HepG2 (cell line): ENCODE data around the gene LSM8. TPM values are rescaled to one million over a fixed set of nuclear protein-coding genes. Genes with fewer than 3 reads are reported as not detected.
A peak's percentile ranks its signal among the peaks of the same experiment; 100 is the strongest.

ENCODE experiments used
- ATM ChIP-seq: fragments of 450-650 bp; IDR thresholded peaks from 2 replicates; pipeline ENCODE4 v1.7.1; 2017; ENCODE audit warnings: mild to moderate bottlenecking, borderline replicate concordance
- KDM2A ChIP-seq: sonication (generic); formaldehyde crosslinking; IDR thresholded peaks from 2 replicates; pipeline ENCODE4 v1.4.0; 2020; ENCODE audit warnings: low read depth, missing genetic modification reagents, borderline replicate concordance
- KDM5A ChIP-seq: fragments of 200-600 bp; sonication (generic); IDR thresholded peaks from 2 replicates; pipeline ENCODE4 v1.7.0; 2018; ENCODE audit warnings: antibody characterized with exemption, mild to moderate bottlenecking, low read length, borderline replicate concordance
- KLF16 ChIP-seq, 2 experiments: sonication (generic) in 1 of 2; formaldehyde crosslinking in 1 of 2; IDR thresholded peaks; 2 replicates each; pipeline versions ENCODE4 v1.6.1 to v1.8.0; 2016 to 2023; ENCODE audit warnings: missing genetic modification reagents in 2 of 2, missing compliant biosample characterization in 1 of 2
- LCORL ChIP-seq, 2 experiments: fragments of 450-650 bp in 1 of 2; sonication (generic) in 1 of 2; formaldehyde crosslinking in 1 of 2; IDR thresholded peaks; 2 replicates each; pipeline versions ENCODE4 v1.5.0 to v1.6.1; 2017 to 2020; ENCODE audit warnings: antibody characterized with exemption in 1 of 2, missing genetic modification reagents in 1 of 2
- MED1 ChIP-seq: sonication (generic); formaldehyde crosslinking; IDR thresholded peaks from 2 replicates; pipeline ENCODE4 v1.4.0; 2020; ENCODE audit warnings: missing genetic modification reagents
- SETDB1 ChIP-seq: sonication (generic); formaldehyde crosslinking; IDR thresholded peaks from 2 replicates; pipeline ENCODE4 v1.5.1; 2020; ENCODE audit warnings: missing genetic modification reagents, mild to moderate bottlenecking, borderline replicate concordance
- SSRP1 ChIP-seq: IDR thresholded peaks from 2 replicates; pipeline ENCODE4 v1.6.1; 2016; ENCODE audit warnings: control low read depth
- ZMYM4 ChIP-seq: sonication (generic); formaldehyde crosslinking; IDR thresholded peaks from 2 replicates; pipeline ENCODE4 v1.8.1; 2023; ENCODE audit warnings: mild to moderate bottlenecking, missing genetic modification reagents
- ZNF225 ChIP-seq: sonication (generic); formaldehyde crosslinking; IDR thresholded peaks from 2 replicates; pipeline ENCODE4 v1.4.0; 2020; ENCODE audit warnings: mild to moderate bottlenecking, missing genetic modification reagents
- polyA plus RNA-seq, 8 experiments: library from polyadenylated mRNA; depleted of rRNA in 3 of 8; stranded (reverse) in 7 of 8; unstranded in 1 of 8; fragments of >200 nt; fragmentation: Illumina TruSeq in 4 of 8; extraction: Trizol in 4 of 8; gene quantifications; 2 replicates each; pipeline versions ENCODE4 v1.2.1 to v1.2.3, GENCODE V29; 2011 to 2016; ENCODE audit warnings: low read depth in 4 of 8, missing spikeins in 1 of 8, mixed read lengths in 1 of 8; ENCODE audit not compliant: insufficient read depth in 1 of 8
- total RNA-seq, 5 experiments: library from RNA; depleted of rRNA; stranded (reverse); fragments of >200 nt; fragmentation: Illumina TruSeq; extraction: Trizol; gene quantifications; 2 replicates each; pipeline ENCODE4 v1.2.3, GENCODE V29; 2016; ENCODE audit warnings: low read depth in 1 of 5
- TF ChIP-seq, protein P1 (sequence below): conservative IDR thresholded peaks from 2 replicates; pipeline ENCODE4 v1.6.1; 2018; ENCODE audit warnings: missing genetic modification reagents
- TF ChIP-seq, protein P2 (sequence below): sonication (generic); formaldehyde crosslinking; IDR thresholded peaks from 2 replicates; pipeline ENCODE4 v1.4.0; 2020; ENCODE audit warnings: missing genetic modification reagents
- TF ChIP-seq, protein P3 (sequence below): sonication (generic); formaldehyde crosslinking; IDR thresholded peaks from 2 replicates; pipeline ENCODE4 v1.4.0; 2020; ENCODE audit warnings: missing genetic modification reagents, borderline replicate concordance
- TF ChIP-seq, protein P4 (sequence below): IDR thresholded peaks from 2 replicates; pipeline ENCODE4 v1.6.1; 2018; ENCODE audit warnings: missing genetic modification reagents, mild to moderate bottlenecking, missing compliant biosample characterization
- TF ChIP-seq, protein P5 (sequence below): IDR thresholded peaks from 2 replicates; pipeline ENCODE4 v1.6.1; 2016; ENCODE audit warnings: low read depth, borderline replicate concordance
- TF ChIP-seq, protein P6 (sequence below): sonication (generic); formaldehyde crosslinking; conservative IDR thresholded peaks from 2 replicates; pipeline ENCODE4 v1.4.0; 2020; ENCODE audit warnings: missing genetic modification reagents
- TF ChIP-seq, protein P7 (sequence below): sonication (generic); formaldehyde crosslinking; IDR thresholded peaks from 2 replicates; pipeline ENCODE4 v1.8.0; 2022; ENCODE audit warnings: missing genetic modification reagents, mild to moderate bottlenecking, borderline replicate concordance

LSM8 gene
- total and polyA plus RNA-seq, 2 of the 13 experiments (the other 11 are each of a cell fraction or from before 2014, with no cell fraction given), result 44.3 to 67.3 TPM

DNA sequence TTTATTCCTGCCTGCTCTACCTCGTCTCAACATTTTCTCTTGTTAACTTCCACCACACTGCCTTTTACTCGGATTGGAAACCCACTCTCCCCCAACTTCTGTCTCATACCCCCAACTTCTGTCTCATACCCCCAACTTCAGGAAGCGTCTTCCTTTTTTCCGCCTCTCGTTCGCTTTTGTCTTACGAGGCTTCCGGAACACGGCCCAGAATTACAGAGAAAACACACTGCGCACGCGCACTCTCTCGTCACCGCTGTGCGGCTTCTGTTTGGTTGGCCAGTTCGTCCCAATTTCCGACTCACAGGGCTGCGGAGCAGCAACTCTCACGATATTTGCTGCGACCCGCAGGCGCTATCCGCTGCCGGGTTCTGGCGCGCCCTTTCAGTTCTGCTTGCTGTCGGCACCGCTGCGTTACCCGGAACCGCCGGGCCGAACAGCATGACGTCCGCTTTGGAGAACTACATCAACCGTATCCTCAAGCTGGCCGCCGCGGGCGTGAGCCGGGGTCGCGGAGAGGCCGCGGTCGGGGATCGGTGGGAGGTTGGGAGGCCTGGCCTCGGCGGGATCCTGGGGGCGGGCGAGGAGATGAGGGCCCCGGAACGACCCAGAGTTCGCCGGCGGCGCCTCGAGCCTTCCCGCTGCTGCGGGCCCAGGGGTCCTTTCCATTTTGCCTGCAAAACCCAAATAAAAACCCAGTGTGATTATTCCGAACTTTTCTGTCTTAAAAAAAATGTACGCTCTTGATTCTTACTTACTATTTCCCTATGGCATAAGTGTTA, at the start of gene LSM8 (continued):
- TF ChIP-seq, protein P1, sequence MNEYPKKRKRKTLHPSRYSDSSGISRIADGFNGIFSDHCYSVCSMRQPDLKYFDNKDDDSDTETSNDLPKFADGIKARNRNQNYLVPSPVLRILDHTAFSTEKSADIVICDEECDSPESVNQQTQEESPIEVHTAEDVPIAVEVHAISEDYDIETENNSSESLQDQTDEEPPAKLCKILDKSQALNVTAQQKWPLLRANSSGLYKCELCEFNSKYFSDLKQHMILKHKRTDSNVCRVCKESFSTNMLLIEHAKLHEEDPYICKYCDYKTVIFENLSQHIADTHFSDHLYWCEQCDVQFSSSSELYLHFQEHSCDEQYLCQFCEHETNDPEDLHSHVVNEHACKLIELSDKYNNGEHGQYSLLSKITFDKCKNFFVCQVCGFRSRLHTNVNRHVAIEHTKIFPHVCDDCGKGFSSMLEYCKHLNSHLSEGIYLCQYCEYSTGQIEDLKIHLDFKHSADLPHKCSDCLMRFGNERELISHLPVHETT (CRISPR knock-in tag), result peak; percentile 81
- peak; percentile 94 for TF ChIP-seq KDM2A (CRISPR knock-in tag)
- no peak for TF ChIP-seq SSRP1 (CRISPR knock-in tag)
- peak; percentile 48 for TF ChIP-seq KDM5A
- TF ChIP-seq ZNF225 (CRISPR knock-in tag), result 0 out of 2 replicates have a peak, but pooled peaks have one; percentile 39
- TF ChIP-seq MED1 (CRISPR knock-in tag), result peak; percentile 53; the same call in 1 of the 2 replicates
- TF ChIP-seq, protein P2, sequence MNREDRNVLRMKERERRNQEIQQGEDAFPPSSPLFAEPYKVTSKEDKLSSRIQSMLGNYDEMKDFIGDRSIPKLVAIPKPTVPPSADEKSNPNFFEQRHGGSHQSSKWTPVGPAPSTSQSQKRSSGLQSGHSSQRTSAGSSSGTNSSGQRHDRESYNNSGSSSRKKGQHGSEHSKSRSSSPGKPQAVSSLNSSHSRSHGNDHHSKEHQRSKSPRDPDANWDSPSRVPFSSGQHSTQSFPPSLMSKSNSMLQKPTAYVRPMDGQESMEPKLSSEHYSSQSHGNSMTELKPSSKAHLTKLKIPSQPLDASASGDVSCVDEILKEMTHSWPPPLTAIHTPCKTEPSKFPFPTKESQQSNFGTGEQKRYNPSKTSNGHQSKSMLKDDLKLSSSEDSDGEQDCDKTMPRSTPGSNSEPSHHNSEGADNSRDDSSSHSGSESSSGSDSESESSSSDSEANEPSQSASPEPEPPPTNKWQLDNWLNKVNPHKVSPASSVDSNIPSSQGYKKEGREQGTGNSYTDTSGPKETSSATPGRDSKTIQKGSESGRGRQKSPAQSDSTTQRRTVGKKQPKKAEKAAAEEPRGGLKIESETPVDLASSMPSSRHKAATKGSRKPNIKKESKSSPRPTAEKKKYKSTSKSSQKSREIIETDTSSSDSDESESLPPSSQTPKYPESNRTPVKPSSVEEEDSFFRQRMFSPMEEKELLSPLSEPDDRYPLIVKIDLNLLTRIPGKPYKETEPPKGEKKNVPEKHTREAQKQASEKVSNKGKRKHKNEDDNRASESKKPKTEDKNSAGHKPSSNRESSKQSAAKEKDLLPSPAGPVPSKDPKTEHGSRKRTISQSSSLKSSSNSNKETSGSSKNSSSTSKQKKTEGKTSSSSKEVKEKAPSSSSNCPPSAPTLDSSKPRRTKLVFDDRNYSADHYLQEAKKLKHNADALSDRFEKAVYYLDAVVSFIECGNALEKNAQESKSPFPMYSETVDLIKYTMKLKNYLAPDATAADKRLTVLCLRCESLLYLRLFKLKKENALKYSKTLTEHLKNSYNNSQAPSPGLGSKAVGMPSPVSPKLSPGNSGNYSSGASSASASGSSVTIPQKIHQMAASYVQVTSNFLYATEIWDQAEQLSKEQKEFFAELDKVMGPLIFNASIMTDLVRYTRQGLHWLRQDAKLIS (CRISPR knock-in tag), result no peak
- TF ChIP-seq KLF16 (CRISPR knock-in tag; IDR thresholded peaks at IDR 0.05), result peak in 1 of 2 experiments; percentile 92; a peak in 2 of 4 replicates
- TF ChIP-seq, protein P3, sequence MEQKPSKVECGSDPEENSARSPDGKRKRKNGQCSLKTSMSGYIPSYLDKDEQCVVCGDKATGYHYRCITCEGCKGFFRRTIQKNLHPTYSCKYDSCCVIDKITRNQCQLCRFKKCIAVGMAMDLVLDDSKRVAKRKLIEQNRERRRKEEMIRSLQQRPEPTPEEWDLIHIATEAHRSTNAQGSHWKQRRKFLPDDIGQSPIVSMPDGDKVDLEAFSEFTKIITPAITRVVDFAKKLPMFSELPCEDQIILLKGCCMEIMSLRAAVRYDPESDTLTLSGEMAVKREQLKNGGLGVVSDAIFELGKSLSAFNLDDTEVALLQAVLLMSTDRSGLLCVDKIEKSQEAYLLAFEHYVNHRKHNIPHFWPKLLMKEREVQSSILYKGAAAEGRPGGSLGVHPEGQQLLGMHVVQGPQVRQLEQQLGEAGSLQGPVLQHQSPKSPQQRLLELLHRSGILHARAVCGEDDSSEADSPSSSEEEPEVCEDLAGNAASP, result peak; percentile 41; the same call in 1 of the 2 replicates
- TF ChIP-seq, protein P4, sequence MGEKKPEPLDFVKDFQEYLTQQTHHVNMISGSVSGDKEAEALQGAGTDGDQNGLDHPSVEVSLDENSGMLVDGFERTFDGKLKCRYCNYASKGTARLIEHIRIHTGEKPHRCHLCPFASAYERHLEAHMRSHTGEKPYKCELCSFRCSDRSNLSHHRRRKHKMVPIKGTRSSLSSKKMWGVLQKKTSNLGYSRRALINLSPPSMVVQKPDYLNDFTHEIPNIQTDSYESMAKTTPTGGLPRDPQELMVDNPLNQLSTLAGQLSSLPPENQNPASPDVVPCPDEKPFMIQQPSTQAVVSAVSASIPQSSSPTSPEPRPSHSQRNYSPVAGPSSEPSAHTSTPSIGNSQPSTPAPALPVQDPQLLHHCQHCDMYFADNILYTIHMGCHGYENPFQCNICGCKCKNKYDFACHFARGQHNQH (CRISPR knock-in tag), result peak; percentile 65
- no peak for TF ChIP-seq SETDB1 (CRISPR knock-in tag)
- TF ChIP-seq, protein P5, sequence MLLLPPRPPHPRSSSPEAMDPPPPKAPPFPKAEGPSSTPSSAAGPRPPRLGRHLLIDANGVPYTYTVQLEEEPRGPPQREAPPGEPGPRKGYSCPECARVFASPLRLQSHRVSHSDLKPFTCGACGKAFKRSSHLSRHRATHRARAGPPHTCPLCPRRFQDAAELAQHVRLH (CRISPR knock-in tag), result peak; percentile 66; the same call in 1 of the 2 replicates
- TF ChIP-seq, protein P6, sequence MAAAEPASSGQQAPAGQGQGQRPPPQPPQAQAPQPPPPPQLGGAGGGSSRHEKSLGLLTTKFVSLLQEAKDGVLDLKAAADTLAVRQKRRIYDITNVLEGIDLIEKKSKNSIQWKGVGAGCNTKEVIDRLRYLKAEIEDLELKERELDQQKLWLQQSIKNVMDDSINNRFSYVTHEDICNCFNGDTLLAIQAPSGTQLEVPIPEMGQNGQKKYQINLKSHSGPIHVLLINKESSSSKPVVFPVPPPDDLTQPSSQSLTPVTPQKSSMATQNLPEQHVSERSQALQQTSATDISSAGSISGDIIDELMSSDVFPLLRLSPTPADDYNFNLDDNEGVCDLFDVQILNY (CRISPR knock-in tag), result peak; percentile 72; the same call in 1 of the 2 replicates
- TF ChIP-seq, protein P7, sequence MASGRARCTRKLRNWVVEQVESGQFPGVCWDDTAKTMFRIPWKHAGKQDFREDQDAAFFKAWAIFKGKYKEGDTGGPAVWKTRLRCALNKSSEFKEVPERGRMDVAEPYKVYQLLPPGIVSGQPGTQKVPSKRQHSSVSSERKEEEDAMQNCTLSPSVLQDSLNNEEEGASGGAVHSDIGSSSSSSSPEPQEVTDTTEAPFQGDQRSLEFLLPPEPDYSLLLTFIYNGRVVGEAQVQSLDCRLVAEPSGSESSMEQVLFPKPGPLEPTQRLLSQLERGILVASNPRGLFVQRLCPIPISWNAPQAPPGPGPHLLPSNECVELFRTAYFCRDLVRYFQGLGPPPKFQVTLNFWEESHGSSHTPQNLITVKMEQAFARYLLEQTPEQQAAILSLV, result peak; percentile 57; the same call in 1 of the 2 replicates
- 0 out of 2 replicates have a peak, but pooled peaks have one; percentile 22 for TF ChIP-seq LCORL (IDR thresholded peaks at IDR 0.05)
- no peak for TF ChIP-seq LCORL (CRISPR knock-in tag; IDR thresholded peaks at IDR 0.05)
- TF ChIP-seq ATM, result no peak
- TF ChIP-seq ZMYM4 (CRISPR knock-in tag), result peak; percentile 99
